Epithelial cell of proximal tubule (primary cell): ENCODE measurements around the gene ADGRD1. TPM values are rescaled to one million over a fixed set of nuclear protein-coding genes. Genes with fewer than 3 reads are reported as not detected.

Experiments
- DNase-seq: peaks from one replicate; pipeline ENCODE4 v3.0.0-alpha.2; 2011; ENCODE audit warnings: low read depth
- H3K4me3 ChIP-seq: 2 replicates; pipeline ENCODE4 v1.5.1; 2011; ENCODE audit warnings: low read depth, mild to moderate bottlenecking, low read length
- total RNA-seq: library from RNA; depleted of rRNA; stranded (reverse); fragments of >200 nt; gene quantifications from 2 replicates; pipeline ENCODE4 v1.2.3, GENCODE V29; 2015
- TF ChIP-seq, protein P1 (sequence below): conservative IDR thresholded peaks from 2 replicates; pipeline ENCODE4 v1.5.1; 2012; ENCODE audit warnings: low read depth, mild to moderate bottlenecking, low read length

Gene ADGRD1
- total RNA-seq, 1 donor from 2014 or later = not detected

DNA sequence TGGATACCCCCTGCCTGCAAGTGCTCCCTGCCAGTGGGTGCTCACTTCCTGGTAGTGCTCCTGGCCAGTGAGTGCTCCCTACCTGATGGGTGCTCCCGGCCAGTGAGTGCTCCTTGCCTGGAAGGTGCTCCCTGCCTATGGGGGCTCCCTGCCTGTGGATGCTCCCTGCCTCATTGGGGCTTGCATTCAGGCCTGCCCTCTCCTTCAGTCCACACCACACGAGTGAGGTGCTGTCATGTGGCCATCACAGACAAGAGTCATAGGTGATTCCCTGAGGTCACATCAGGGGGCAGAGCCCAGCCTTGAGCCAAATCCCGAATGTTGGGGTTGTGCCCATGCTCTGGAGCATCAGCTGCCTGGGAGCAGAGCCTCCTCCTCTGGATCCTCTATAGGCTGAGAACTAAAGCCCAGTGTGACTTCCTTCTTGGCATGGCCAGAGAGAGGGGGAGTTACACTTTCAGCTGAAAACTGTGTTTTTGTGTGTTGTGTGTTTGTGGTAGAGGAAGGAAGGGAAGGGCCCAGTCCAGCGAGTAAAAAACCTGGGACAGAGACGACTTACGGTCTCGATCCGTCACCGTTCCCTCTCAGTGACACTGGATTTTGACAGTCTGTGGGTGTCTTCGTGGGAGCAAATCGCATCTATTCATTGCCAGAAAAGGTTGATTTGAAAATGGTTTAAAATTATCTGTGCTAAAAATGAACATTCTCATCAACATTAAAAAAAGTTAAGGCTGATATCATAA lies 136.0 kb downstream of the ADGRD1 start:
- no peak for DNase-seq
- TF ChIP-seq, protein P1, sequence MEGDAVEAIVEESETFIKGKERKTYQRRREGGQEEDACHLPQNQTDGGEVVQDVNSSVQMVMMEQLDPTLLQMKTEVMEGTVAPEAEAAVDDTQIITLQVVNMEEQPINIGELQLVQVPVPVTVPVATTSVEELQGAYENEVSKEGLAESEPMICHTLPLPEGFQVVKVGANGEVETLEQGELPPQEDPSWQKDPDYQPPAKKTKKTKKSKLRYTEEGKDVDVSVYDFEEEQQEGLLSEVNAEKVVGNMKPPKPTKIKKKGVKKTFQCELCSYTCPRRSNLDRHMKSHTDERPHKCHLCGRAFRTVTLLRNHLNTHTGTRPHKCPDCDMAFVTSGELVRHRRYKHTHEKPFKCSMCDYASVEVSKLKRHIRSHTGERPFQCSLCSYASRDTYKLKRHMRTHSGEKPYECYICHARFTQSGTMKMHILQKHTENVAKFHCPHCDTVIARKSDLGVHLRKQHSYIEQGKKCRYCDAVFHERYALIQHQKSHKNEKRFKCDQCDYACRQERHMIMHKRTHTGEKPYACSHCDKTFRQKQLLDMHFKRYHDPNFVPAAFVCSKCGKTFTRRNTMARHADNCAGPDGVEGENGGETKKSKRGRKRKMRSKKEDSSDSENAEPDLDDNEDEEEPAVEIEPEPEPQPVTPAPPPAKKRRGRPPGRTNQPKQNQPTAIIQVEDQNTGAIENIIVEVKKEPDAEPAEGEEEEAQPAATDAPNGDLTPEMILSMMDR = no peak
- H3K4me3 ChIP-seq = no peak overlapping the region

DNA sequence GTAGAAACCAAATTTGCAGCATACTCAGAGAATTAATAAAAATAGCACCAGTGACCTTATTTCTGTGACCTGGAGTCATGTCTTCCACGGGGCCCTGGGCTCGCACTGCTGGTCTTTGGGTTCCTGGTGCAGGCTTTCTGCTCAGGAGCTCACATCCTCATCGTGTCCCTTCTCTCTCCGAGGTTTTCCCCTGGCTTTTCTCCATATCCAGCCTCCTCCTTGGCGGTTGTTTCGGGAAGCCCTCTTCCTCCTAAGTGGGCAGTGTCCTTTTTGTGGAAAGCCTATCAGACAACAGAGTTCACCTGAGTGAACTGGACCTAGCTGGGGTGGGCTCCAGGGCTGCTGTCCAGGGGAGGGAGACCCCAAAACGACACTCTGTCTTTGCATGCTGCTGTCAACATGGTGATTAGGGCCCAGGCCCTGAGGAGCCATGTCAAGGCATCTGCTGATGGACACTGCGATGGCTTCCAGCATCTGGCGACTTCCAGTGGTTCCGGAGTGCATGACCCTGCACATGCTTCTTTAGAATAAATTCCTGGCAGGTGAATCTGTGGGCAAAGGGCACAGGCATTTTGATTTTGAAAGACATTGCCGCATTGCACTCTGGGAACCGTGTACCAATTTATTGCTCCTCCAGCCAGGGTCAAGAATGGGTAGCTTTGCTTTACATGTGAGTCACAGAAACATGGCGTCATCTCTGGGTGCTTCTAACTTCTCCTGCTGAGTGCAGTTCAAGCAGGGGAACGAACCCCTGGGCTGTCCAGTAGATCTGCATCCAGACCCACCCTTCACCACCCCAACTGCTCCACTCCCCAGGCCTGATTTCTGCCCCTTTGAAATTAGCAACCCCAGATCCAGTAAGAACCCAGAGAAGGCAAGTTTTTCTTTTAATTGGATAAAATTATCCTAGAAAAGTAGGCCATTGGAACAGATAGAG lies 136.8 kb downstream of the ADGRD1 start:
- TF ChIP-seq, protein P1 = no peak
- DNase-seq = no peak
- no peak overlapping the region for H3K4me3 ChIP-seq

DNA sequence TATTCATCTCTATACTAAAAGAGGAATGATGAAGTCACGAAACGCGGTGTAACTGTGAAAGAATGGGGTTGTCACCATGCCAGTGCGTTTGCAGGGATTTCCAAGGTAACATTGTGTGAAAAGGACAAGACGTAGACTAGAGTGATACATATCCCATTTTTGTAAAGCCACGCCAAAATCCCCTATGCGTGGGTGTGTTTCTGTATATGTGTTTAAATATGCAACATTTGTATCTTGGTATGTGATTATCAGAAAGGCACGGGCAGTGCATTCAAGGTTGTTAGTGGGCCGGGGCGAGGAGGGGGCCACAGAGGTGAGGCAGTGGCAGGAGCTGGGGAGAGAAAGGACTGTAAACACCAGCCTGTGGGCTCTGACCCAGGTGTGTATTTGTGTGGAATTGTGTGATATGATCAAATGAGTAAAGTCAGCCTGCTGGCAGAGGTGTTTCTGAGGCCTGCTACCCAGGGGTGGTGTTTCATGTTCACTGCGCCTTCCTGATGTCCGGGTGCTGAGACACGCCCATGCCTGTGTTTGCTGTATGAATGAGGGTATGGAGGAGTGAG lies 137.8 kb downstream of the ADGRD1 start:
- TF ChIP-seq, protein P1 = no peak
- DNase-seq = no peak

DNA sequence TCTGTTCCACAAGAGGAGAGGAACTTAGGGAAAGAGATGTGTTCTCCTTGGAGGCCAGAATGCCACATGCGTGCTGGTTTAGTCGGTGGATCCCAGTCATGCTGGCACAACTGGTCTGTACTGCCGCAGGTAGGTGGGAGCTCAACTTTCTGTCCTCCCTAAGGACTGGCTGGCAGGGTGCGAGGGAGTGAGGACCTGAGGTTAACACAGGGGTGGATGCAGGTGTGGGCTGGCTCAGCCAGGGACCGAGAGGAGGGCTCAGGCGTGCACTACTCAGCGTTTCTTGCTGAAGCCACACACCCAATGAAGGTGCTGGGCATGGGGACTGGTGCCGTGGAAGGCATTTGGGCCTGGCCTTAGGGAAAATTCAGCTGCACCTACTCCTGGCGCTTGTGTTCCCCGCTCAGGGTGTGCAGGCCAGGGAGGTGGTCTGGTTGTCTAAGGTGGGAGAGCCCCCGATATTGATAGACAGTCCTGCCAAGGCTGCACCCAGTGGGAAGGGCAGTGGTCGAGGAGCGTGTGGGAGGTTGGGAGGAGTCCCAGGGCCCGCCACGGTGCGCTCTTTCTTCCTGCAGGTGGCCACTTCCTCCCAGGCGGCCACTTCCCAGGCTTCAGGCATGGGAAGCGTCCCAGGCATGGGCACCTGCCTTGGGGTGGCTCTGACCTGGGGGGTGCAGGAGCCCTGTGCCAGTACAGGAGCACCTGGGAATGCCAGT lies 138.4 kb downstream of the ADGRD1 start:
- TF ChIP-seq, protein P1 = no peak
- no peak for DNase-seq
- H3K4me3 ChIP-seq = no peak overlapping the region

More for the DNA sequence above, 137.8 kb downstream of the ADGRD1 start:
- H3K4me3 ChIP-seq = no peak overlapping the region

DNA sequence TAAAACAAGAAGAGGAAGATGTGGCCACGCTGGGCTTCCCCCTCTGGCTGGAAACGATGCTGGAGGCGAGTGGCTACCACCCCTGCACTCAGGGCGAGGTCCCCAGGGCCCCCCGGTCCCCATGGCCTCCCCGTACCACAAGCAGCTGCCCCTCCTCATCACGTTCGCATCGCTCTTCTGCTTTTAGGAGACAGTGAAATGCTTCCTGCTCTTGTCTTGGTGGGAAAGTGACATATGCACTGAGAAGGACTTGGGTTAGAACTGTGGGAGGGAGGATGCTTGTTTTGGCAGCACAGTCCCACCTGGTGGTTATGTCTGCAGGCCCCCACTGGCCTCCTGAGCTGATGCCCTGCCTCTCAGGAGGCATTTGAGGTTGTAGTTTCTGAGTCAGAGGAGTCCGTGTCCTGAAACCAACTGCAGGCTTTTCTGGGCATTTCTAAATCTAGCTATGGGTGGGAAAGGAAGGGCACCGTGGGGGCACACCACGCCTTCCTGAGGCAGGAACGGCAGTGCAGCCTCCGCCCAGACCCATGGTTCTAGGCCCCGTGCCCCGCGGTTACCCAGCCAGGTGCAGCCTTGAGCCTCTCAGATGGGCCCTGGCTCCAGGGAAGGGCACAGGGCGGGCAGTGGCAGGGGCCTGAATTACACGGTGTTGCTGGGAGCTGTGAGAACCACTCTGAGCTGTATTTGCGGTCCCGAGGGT lies 139.3 kb downstream of the ADGRD1 start:
- TF ChIP-seq, protein P1 = no peak
- H3K4me3 ChIP-seq = no peak overlapping the region
- DNase-seq = no peak

DNA sequence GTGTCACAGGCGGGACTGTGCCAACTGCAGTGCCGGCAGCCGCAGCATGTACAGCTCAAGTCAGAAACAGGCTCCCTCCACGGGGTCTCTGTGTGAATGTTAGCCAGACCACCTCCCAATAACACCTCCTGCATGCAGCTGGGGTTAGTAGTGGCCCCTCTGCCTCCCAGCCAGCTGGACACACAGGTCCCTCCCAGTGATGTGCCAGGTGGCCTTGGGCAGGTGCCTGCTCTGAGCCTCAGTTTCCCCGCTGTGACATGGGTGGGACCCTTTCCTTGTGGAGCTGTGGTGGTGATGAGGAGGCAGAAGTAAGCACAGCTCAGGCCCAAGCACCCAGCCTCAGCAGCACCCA lies 139.9 kb downstream of the ADGRD1 start:
- no peak for DNase-seq
- TF ChIP-seq, protein P1 = no peak
- H3K4me3 ChIP-seq = no peak overlapping the region
